H9 (cell line): ENCODE data around the gene LTBP2. TPM values are rescaled to one million over a fixed set of nuclear protein-coding genes. Genes with fewer than 3 reads are reported as not detected.

ENCODE experiments used
- DNase-seq: peaks from one replicate; pipeline ENCODE4 v3.0.0-alpha.2; 2017
- H2AFZ ChIP-seq: one replicate; pipeline ENCODE4 v1.6.1; 2013; ENCODE audit warnings: mild to moderate bottlenecking, low read length, control low read depth, moderate library complexity
- H2AK5ac ChIP-seq: 2 replicates; pipeline ENCODE4 v1.6.1; 2013; ENCODE audit warnings: low read length, control low read depth, mixed read lengths; ENCODE audit not compliant: insufficient read length
- H2BK120ac ChIP-seq: one replicate; pipeline ENCODE4 v1.6.1; 2013; ENCODE audit warnings: low read depth, mild to moderate bottlenecking, low read length, control low read depth, inconsistent platforms; ENCODE audit not compliant: poor library complexity, severe bottlenecking
- H2BK12ac ChIP-seq: 2 replicates; pipeline ENCODE4 v1.6.1; 2013; ENCODE audit warnings: low read length, control low read depth, mixed read lengths, low read depth; ENCODE audit not compliant: insufficient read length
- H2BK15ac ChIP-seq: 2 replicates; pipeline ENCODE4 v1.6.1; 2013; ENCODE audit warnings: low read depth, low read length, control low read depth
- H2BK20ac ChIP-seq: one replicate; pipeline ENCODE4 v1.6.1; 2013; ENCODE audit warnings: low read depth, mild to moderate bottlenecking, low read length, control low read depth, inconsistent platforms; ENCODE audit not compliant: poor library complexity, severe bottlenecking
- H2BK5ac ChIP-seq: 2 replicates; pipeline ENCODE4 v1.6.1; 2013; ENCODE audit warnings: low read length, control low read depth, mixed read lengths; ENCODE audit not compliant: insufficient read length
- H3K14ac ChIP-seq: 2 replicates; pipeline ENCODE4 v1.6.1; 2013; ENCODE audit warnings: low read length, control low read depth; ENCODE audit not compliant: insufficient read depth
- H3K18ac ChIP-seq: 2 replicates; pipeline ENCODE4 v1.6.1; 2013; ENCODE audit warnings: low read depth, mild to moderate bottlenecking, mixed read lengths, low read length, control low read depth; ENCODE audit not compliant: insufficient read length
- H3K23ac ChIP-seq: 2 replicates; pipeline ENCODE4 v1.6.1; 2013; ENCODE audit warnings: low read length, control low read depth, mixed read lengths, low read depth; ENCODE audit not compliant: insufficient read length
- H3K23me2 ChIP-seq: 2 replicates; pipeline ENCODE4 v1.6.1; 2013; ENCODE audit warnings: low read depth, mild to moderate bottlenecking, mixed read lengths, low read length, control low read depth; ENCODE audit not compliant: insufficient read length, poor library complexity, severe bottlenecking
- H3K27ac ChIP-seq: 2 replicates; pipeline ENCODE4 v1.5.1; 2013; ENCODE audit warnings: low read length, control low read depth, mixed read lengths, low read depth; ENCODE audit not compliant: insufficient read length
- H3K27me3 ChIP-seq: 2 replicates; pipeline ENCODE4 v1.6.1; 2013; ENCODE audit warnings: low read length, control low read depth, inconsistent platforms; ENCODE audit not compliant: insufficient read depth
- H3K4ac ChIP-seq: 2 replicates; pipeline ENCODE4 v1.6.1; 2013; ENCODE audit warnings: low read depth, mild to moderate bottlenecking, control low read depth, inconsistent platforms, low read length, moderate library complexity
- H3K4me1 ChIP-seq: 2 replicates; pipeline ENCODE4 v1.6.1; 2013; ENCODE audit warnings: low read length, control low read depth, inconsistent platforms; ENCODE audit not compliant: insufficient read depth
- H3K4me2 ChIP-seq: 2 replicates; pipeline ENCODE4 v1.6.1; 2013; ENCODE audit warnings: low read length, control low read depth, mixed read lengths; ENCODE audit not compliant: insufficient read length, insufficient read depth
- H3K56ac ChIP-seq: 2 replicates; pipeline ENCODE4 v1.6.1; 2013; ENCODE audit warnings: low read depth, mild to moderate bottlenecking, mixed read lengths, low read length, control low read depth; ENCODE audit not compliant: insufficient read length
- H3K79me1 ChIP-seq: 2 replicates; pipeline ENCODE4 v1.6.1; 2013; ENCODE audit warnings: low read depth, mild to moderate bottlenecking, moderate library complexity, low read length, control low read depth, inconsistent platforms; ENCODE audit not compliant: insufficient read depth, poor library complexity, severe bottlenecking
- H3K79me2 ChIP-seq: 2 replicates; pipeline ENCODE4 v1.6.1; 2013; ENCODE audit warnings: low read length, control low read depth, inconsistent platforms; ENCODE audit not compliant: insufficient read depth
- H3K9ac ChIP-seq: 2 replicates; pipeline ENCODE4 v1.6.1; 2013; ENCODE audit warnings: low read length, control low read depth, mixed read lengths; ENCODE audit not compliant: insufficient read length; ENCODE audit errors: extremely low read depth
- H3K9me3 ChIP-seq: one replicate; pipeline ENCODE4 v1.6.1; 2013; ENCODE audit warnings: low read depth, low read length, inconsistent platforms; ENCODE audit not compliant: control insufficient read depth
- H3T11ph ChIP-seq: one replicate; pipeline ENCODE4 v1.6.1; 2013; ENCODE audit warnings: mild to moderate bottlenecking, low read length, control low read depth, inconsistent platforms
- H4K20me1 ChIP-seq: one replicate; pipeline ENCODE4 v1.6.1; 2013; ENCODE audit not compliant: control insufficient read depth, insufficient read length, insufficient read depth
- H4K5ac ChIP-seq: 2 replicates; pipeline ENCODE4 v1.6.1; 2013; ENCODE audit warnings: low read depth, mild to moderate bottlenecking, mixed read lengths, low read length, control low read depth; ENCODE audit not compliant: insufficient read length
- H4K8ac ChIP-seq: replicated peaks from 2 replicates; pipeline ENCODE4 v1.6.1; 2013; ENCODE audit warnings: low read length, control low read depth, mixed read lengths, low read depth; ENCODE audit not compliant: insufficient read length
- H4K91ac ChIP-seq: 2 replicates; pipeline ENCODE4 v1.6.1; 2013; ENCODE audit warnings: low read depth, mild to moderate bottlenecking, moderate library complexity, mixed read lengths, low read length, control low read depth; ENCODE audit not compliant: insufficient read length
- H3K27ac Mint-ChIP-seq, 3 experiments: 2 replicates in 2 of 3; 3 replicates in 1 of 3; pipeline ENCODE4 v1.8.0; 2020 to 2021; ENCODE audit warnings: mixed read lengths in 3 of 3, mild to moderate bottlenecking in 1 of 3, moderate library complexity in 1 of 3
- H3K27me3 Mint-ChIP-seq: 2 replicates; pipeline ENCODE4 v1.8.0; 2021; ENCODE audit warnings: low read depth, mild to moderate bottlenecking, moderate library complexity, mixed read lengths
- H3K36me3 Mint-ChIP-seq, 3 experiments: 2 replicates in 2 of 3; 3 replicates in 1 of 3; pipeline ENCODE4 v1.8.0; 2020 to 2021; ENCODE audit warnings: low read depth in 3 of 3, mixed read lengths in 3 of 3; ENCODE audit not compliant: insufficient read depth in 1 of 3
- H3K4me1 Mint-ChIP-seq, 2 experiments: 2 replicates each; pipeline ENCODE4 v1.8.0; 2020; ENCODE audit warnings: mixed read lengths in 2 of 2
- H3K4me3 Mint-ChIP-seq, 2 experiments: 2 replicates in 1 of 2; 3 replicates in 1 of 2; pipeline ENCODE4 v1.8.0; 2020 to 2021; ENCODE audit warnings: mild to moderate bottlenecking in 2 of 2, mixed read lengths in 2 of 2, moderate library complexity in 1 of 2
- H3K9me3 Mint-ChIP-seq, 2 experiments: 2 replicates in 1 of 2; 3 replicates in 1 of 2; pipeline ENCODE4 v1.8.0; 2020; ENCODE audit warnings: mild to moderate bottlenecking in 2 of 2, mixed read lengths in 2 of 2, moderate library complexity in 1 of 2
- WGBS: extraction: QIAGEN DNeasy Blood & Tissue Kit; methylation state at CpG from one replicate; pipeline ENCODE4 v1.1.7; 2013; ENCODE audit warnings: missing lambda C conversion rate, low lambda C conversion rate, mixed read lengths; ENCODE audit not compliant: insufficient read length; ENCODE audit errors: extremely low coverage; 5-methylcytosine and 5-hydroxymethylcytosine counted together
- total RNA-seq: library from RNA; stranded (reverse); gene quantifications from 2 replicates; pipeline ENCODE4 v1.2.1, GENCODE V29; 2021
- TF ChIP-seq, protein P1 (sequence below): fragments of 200-600 bp; sonication (generic); conservative IDR thresholded peaks from 3 replicates; pipeline ENCODE4 v1.8.0; 2021; ENCODE audit warnings: antibody characterized with exemption, mild to moderate bottlenecking

Gene LTBP2
- total RNA-seq, 1 experiment from 2014 or later: 0.77 TPM

DNA sequence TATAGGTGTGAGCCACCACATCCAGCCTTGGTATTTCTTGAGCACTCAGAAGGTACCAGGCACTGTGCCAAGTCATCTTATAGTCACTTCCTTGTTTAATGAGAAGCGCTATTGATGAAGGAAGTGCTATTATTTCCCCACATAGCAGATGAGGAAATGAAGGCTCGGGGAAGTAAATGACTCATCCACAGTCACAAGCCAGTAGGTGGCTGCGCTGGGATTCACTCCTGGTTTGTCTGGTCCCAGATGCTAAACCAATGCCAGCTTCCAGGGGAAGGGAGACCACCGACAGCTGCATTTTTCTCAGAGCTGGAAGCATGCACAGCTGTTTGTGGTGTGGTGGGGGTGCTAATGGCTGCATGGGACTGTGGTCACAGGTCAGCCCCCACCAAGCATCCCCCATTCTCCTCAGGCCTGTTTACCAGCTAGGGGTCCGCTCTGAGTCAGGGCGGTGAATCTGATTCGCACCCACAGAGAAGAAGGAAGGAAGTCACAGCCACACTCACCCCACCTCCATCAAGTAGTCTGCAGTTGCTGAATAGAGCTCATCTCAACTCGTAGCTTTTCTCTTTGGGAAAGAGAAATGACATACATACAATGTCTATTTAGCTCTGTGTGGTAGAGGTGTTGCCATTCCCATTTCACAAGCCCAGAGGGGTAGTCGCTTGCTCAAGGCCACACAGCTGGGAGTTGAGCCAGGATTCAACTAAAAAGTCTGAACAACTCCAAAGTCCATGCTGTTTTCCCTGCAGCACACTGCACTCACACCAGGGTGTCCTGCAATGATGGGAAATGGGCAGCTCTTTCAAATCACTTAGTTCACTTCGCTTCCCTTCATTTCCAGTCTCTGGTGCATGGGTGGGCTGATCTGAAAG, 6.3 kb upstream of the LTBP2 start:
- no peaks in the 10 kb centered on the region for H3K79me1 ChIP-seq
- no peak overlapping the region for H3T11ph ChIP-seq
- peaks cover 5% of the 10 kb centered on the region; the same call in 1 of the 2 replicates for H3K4me1 ChIP-seq
- H2BK12ac ChIP-seq: no peak overlapping the region
- H2BK15ac ChIP-seq: no peak overlapping the region
- no peak overlapping the region for H2AK5ac ChIP-seq
- peaks cover 0 to 3% (median 0%) of the 10 kb centered on the region in 3 experiments; a peak in 2 of 7 replicates for H3K36me3 Mint-ChIP-seq
- H4K5ac ChIP-seq: no peak overlapping the region
- no peak overlapping the region for H3K23ac ChIP-seq
- H3K9me3 Mint-ChIP-seq: peaks cover 0 to 3% of the 10 kb centered on the region in 2 experiments; a peak in 1 of 5 replicates
- peak overlapping the region in 1 of 3 experiments; percentile 14; a peak in 2 of 7 replicates for H3K27ac Mint-ChIP-seq
- H3K27me3 Mint-ChIP-seq: peaks cover 35% of the 10 kb centered on the region
- H4K8ac ChIP-seq: no peak overlapping the region
- H3K79me2 ChIP-seq: no peaks in the 10 kb centered on the region
- TF ChIP-seq, protein P1, sequence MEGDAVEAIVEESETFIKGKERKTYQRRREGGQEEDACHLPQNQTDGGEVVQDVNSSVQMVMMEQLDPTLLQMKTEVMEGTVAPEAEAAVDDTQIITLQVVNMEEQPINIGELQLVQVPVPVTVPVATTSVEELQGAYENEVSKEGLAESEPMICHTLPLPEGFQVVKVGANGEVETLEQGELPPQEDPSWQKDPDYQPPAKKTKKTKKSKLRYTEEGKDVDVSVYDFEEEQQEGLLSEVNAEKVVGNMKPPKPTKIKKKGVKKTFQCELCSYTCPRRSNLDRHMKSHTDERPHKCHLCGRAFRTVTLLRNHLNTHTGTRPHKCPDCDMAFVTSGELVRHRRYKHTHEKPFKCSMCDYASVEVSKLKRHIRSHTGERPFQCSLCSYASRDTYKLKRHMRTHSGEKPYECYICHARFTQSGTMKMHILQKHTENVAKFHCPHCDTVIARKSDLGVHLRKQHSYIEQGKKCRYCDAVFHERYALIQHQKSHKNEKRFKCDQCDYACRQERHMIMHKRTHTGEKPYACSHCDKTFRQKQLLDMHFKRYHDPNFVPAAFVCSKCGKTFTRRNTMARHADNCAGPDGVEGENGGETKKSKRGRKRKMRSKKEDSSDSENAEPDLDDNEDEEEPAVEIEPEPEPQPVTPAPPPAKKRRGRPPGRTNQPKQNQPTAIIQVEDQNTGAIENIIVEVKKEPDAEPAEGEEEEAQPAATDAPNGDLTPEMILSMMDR: no peak
- no peak overlapping the region for H2AFZ ChIP-seq
- H3K23me2 ChIP-seq: no peaks in the 10 kb centered on the region
- no peak overlapping the region for H3K9ac ChIP-seq
- H2BK120ac ChIP-seq: no peak overlapping the region
- no peak overlapping the region for H3K4ac ChIP-seq
- H3K9me3 ChIP-seq: no peaks in the 10 kb centered on the region
- peaks cover 25 to 38% of the 10 kb centered on the region in 2 experiments for H3K4me1 Mint-ChIP-seq
- H3K27me3 ChIP-seq: no peaks in the 10 kb centered on the region
- no peak overlapping the region for H2BK5ac ChIP-seq
- H3K27ac ChIP-seq: no peak overlapping the region
- DNase-seq: no peak
- H3K4me3 Mint-ChIP-seq: no peak overlapping the region
- no peak overlapping the region for H3K4me2 ChIP-seq
- H4K20me1 ChIP-seq: no peaks in the 10 kb centered on the region
- no peak overlapping the region for H2BK20ac ChIP-seq
- no CpG with 5 or more reads among the region's 10 CpGs for WGBS
- H3K14ac ChIP-seq: no peak overlapping the region
- no peak overlapping the region for H3K56ac ChIP-seq
- no peak overlapping the region for H3K18ac ChIP-seq
- no peak overlapping the region for H4K91ac ChIP-seq
